Memory B cell (primary cell): ENCODE data around the gene FOLR1.
"Not testable (repeated sequence)": the region's sequence is repeated elsewhere in the genome, so short reads cannot be mapped to it uniquely, and the experiment has no call there.

Experiments
- ATAC-seq: fragments of 150-1000 bp; cut with Tn5 transposase; 2 replicates; pipeline ENCODE4 v1.10.0; 2021; ENCODE audit warnings: low read depth, mild to moderate bottlenecking, moderate library complexity
- DNase-seq, 2 donors: peaks; one replicate each; pipeline ENCODE4 v3.0.0; 2022; ENCODE audit warnings: low spot score in 2 of 2
- H3K27ac Mint-ChIP-seq: one replicate; pipeline ENCODE4 v1.8.0; 2022; ENCODE audit warnings: mild to moderate bottlenecking, moderate library complexity, mixed read lengths
- H3K27me3 Mint-ChIP-seq: one replicate; pipeline ENCODE4 v1.8.0; 2022; ENCODE audit warnings: mixed read lengths
- H3K36me3 Mint-ChIP-seq: one replicate; pipeline ENCODE4 v1.8.0; 2022; ENCODE audit warnings: mild to moderate bottlenecking, mixed read lengths
- H3K4me1 Mint-ChIP-seq: one replicate; pipeline ENCODE4 v1.8.0; 2022; ENCODE audit warnings: mixed read lengths
- H3K4me3 Mint-ChIP-seq: one replicate; pipeline ENCODE4 v1.8.0; 2022; ENCODE audit warnings: mild to moderate bottlenecking, moderate library complexity, mixed read lengths
- H3K9me3 Mint-ChIP-seq: one replicate; pipeline ENCODE4 v1.8.0; 2022; ENCODE audit warnings: mixed read lengths

Gene FOLR1

DNA sequence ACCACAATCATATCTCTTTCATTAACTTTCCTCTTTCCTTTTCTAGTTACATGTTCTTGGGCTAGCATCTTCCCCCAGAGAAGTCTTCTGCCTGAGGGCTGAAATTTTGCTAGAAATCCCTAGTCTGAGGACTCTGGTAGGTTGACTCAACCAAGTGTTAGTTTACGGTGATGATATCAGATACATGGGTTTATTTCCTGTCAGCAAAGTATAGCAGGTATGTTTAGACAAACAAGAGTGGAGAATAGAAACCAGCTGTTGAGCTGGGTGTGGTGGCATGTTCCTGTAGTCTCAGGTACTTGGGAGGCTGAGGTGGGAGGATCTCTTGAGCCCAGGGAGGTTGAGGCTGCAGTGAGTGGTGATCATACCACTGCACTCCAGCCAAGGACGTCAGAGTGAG is 11.2 kb downstream of the FOLR1 start:
- Mint-ChIP-seq H3K36me3 (peaks cover 2% of the 10 kb centered on the region), H3K4me1 (peaks cover 5% of the 10 kb centered on the region), H3K27ac (no peak overlapping the region), H3K4me3 (no peak overlapping the region), H3K9me3 (no peaks in the 10 kb centered on the region), H3K27me3 (peaks cover 2% of the 10 kb centered on the region)
- ATAC-seq (no peak), DNase-seq (no peak)

- Mint-ChIP-seq H3K4me3 (no peak overlapping the region), H3K27ac (no peak overlapping the region), H3K9me3 (peaks cover 8% of the 10 kb centered on the region), H3K27me3 (peaks cover 3% of the 10 kb centered on the region), H3K4me1 (peaks cover 5% of the 10 kb centered on the region), H3K36me3 (peaks cover 8% of the 10 kb centered on the region)
- DNase-seq, result no peak
- ATAC-seq, result no peak
Measured at GRCh38 chr11:72204886-72205285, 12.9 kb downstream of the FOLR1 start.

- not testable (repeated sequence) for H3K27ac Mint-ChIP-seq
Measured at GRCh38 chr11:72206794-72207193, 14.9 kb downstream of the FOLR1 start.

DNA sequence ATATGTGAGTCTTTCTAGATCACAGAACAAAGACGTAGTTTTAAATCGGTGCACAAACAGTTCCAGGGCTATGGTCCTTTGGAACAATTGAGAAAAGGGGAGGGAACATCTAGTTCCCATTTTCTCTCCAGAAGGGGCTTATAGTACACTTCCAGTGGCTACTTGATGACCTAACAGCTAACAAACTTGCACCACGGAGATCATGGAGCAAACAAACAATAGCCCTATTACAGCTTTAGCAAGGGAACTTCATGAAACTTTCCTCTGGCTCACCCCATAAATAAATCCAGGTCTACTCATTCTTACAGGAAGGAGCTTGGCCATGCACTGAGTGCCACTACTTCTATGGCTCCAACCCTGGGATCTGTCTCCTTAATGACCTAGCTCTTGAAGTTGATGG is 16.3 kb downstream of the FOLR1 start:
- no peak overlapping the region for H3K4me3 Mint-ChIP-seq
- ATAC-seq (no peak), DNase-seq (no peak)
- H3K4me1 Mint-ChIP-seq, result peaks cover 5% of the 10 kb centered on the region
- H3K27me3 Mint-ChIP-seq, result peaks cover 5% of the 10 kb centered on the region
- no peak overlapping the region for H3K27ac Mint-ChIP-seq
- peaks cover 10% of the 10 kb centered on the region for H3K36me3 Mint-ChIP-seq
- peaks cover 10% of the 10 kb centered on the region for H3K9me3 Mint-ChIP-seq

More at GRCh38 chr11:72206794-72207193, 14.9 kb downstream of the FOLR1 start:
- not testable (repeated sequence) for ATAC-seq, H3K36me3 Mint-ChIP-seq, H3K4me3 Mint-ChIP-seq, H3K27me3 Mint-ChIP-seq, H3K4me1 Mint-ChIP-seq, DNase-seq, H3K9me3 Mint-ChIP-seq

GRCh38 chr11:72209101-72209500 is 17.2 kb downstream of the FOLR1 start:
- Mint-ChIP-seq H3K36me3 (peaks cover 10% of the 10 kb centered on the region), H3K9me3 (peaks cover 10% of the 10 kb centered on the region), H3K27ac (no peak overlapping the region), H3K4me3 (no peak overlapping the region), H3K4me1 (peaks cover 5% of the 10 kb centered on the region), H3K27me3 (peaks cover 5% of the 10 kb centered on the region)
- ATAC-seq, result no peak
- no peak for DNase-seq

DNA sequence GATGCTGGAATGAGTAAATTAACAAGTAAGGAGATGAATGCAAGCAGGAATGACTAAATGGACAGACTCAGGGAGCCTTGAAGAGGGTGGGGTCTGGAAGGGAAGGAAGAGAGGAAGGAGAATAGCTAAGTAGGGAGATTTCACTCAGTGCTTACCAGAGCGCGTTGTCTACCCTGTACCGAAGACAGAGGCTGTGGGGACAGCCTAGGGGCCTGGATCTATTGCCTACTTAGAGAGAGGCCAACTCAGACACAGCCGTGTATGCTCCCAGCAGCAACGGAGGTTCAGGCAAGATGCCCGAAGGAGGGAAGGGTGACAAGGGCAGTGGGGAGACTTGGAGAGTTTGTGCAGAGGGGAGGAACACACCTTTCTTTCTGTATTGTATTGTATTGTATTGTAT is 24.7 kb downstream of the FOLR1 start, which contains the start of gene FOLR2:
Gene FOLR2, plus strand, starts transcription at position 157 of the 400 bp plus-strand sequence. CDS start 1,791 bp downstream, outside the sequence.
- H3K4me3 Mint-ChIP-seq, result no peak within 1 kb of the TSS
- H3K27me3 Mint-ChIP-seq, result no peaks in the 10 kb centered on the region
- peak in 1 of 2 donors; percentile 9 for DNase-seq
- H3K4me1 Mint-ChIP-seq, result peaks cover 33% of the 10 kb centered on the region
- no peaks in the 10 kb centered on the region for H3K9me3 Mint-ChIP-seq
- no peaks in the 10 kb centered on the region for H3K36me3 Mint-ChIP-seq
- H3K27ac Mint-ChIP-seq, result no peak within 1 kb of the TSS
- ATAC-seq, result no peak

GRCh38 chr11:72217841-72218240 is 25.9 kb downstream of the FOLR1 start:
- H3K4me3 Mint-ChIP-seq, result peak overlapping the region; percentile 55
- H3K4me1 Mint-ChIP-seq, result peaks cover 41% of the 10 kb centered on the region
- no peak overlapping the region for H3K27ac Mint-ChIP-seq

GRCh38 chr11:72218251-72218745 is 26.4 kb downstream of the FOLR1 start:
- Mint-ChIP-seq H3K4me3 (peak overlapping the region; percentile 55), H3K36me3 (no peaks in the 10 kb centered on the region), H3K9me3 (no peaks in the 10 kb centered on the region), H3K27me3 (no peaks in the 10 kb centered on the region), H3K4me1 (peaks cover 41% of the 10 kb centered on the region), H3K27ac (peak overlapping the region; percentile 51)
- DNase-seq, result peak in 1 of 2 donors; percentile 8
- ATAC-seq, result no peak

More at GRCh38 chr11:72217841-72218240, 25.9 kb downstream of the FOLR1 start:
- H3K36me3 Mint-ChIP-seq, result no peaks in the 10 kb centered on the region
- H3K9me3 Mint-ChIP-seq, result no peaks in the 10 kb centered on the region
- H3K27me3 Mint-ChIP-seq, result no peaks in the 10 kb centered on the region
- ATAC-seq, result peak; percentile 41
- peak in 1 of 2 donors; percentile 7 for DNase-seq

DNA sequence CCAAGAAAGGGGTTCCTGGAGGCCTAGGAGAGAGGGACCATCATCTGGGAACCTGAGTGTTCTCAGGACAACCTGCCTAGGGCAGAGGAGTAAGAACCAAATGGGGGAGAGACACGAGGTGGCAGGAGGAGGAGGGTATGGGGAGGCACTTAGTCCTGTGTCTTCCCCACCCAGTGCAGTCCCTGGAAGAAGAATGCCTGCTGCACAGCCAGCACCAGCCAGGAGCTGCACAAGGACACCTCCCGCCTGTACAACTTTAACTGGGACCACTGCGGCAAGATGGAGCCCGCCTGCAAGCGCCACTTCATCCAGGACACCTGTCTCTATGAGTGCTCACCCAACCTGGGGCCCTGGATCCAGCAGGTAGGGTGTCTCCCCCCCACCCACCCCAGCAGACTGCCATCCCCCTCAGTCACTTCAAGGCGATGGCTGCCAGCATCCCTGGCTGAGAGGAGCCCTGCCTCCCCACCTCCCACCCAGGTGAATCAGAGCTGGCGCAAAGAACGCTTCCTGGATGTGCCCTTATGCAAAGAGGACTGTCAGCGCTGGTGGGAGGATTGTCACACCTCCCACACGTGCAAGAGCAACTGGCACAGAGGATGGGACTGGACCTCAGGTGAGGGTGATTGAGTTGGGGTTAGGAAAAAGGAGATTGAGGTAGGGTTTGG is 28.9 kb downstream of the FOLR1 start:
- Mint-ChIP-seq H3K4me3 (peak overlapping the region; percentile 93), H3K9me3 (no peaks in the 10 kb centered on the region), H3K36me3 (no peaks in the 10 kb centered on the region), H3K27ac (peak overlapping the region; percentile 42), H3K27me3 (no peaks in the 10 kb centered on the region), H3K4me1 (peaks cover 50% of the 10 kb centered on the region)
- ATAC-seq (no peak), DNase-seq (no peak)

DNA sequence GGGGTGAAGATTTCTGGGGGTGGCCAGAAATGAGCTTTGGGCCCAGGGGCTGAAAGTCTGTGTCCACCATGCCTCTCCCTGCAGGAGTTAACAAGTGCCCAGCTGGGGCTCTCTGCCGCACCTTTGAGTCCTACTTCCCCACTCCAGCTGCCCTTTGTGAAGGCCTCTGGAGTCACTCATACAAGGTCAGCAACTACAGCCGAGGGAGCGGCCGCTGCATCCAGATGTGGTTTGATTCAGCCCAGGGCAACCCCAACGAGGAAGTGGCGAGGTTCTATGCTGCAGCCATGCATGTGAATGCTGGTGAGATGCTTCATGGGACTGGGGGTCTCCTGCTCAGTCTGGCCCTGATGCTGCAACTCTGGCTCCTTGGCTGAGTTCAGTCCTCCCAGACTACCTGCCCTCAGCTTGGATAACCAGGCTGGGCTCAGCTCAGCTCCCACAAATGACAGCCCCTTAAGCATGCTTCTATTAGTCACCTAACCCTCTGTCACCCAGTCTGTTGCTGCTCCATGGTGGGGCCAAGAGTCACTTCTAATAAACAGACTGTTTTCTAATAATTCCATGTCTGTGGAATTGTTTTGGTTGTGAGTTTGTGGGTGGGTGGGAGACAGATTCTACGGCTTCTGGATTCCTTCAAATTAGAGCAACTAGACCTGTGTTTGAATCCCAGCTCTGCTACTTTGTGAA is 29.6 kb downstream of the FOLR1 start:
- Mint-ChIP-seq H3K9me3 (no peaks in the 10 kb centered on the region), H3K4me1 (peaks cover 49% of the 10 kb centered on the region), H3K36me3 (no peaks in the 10 kb centered on the region), H3K4me3 (peak overlapping the region; percentile 93), H3K27ac (peak overlapping the region; percentile 91), H3K27me3 (no peaks in the 10 kb centered on the region)
- DNase-seq (no peak), ATAC-seq (no peak)

DNA sequence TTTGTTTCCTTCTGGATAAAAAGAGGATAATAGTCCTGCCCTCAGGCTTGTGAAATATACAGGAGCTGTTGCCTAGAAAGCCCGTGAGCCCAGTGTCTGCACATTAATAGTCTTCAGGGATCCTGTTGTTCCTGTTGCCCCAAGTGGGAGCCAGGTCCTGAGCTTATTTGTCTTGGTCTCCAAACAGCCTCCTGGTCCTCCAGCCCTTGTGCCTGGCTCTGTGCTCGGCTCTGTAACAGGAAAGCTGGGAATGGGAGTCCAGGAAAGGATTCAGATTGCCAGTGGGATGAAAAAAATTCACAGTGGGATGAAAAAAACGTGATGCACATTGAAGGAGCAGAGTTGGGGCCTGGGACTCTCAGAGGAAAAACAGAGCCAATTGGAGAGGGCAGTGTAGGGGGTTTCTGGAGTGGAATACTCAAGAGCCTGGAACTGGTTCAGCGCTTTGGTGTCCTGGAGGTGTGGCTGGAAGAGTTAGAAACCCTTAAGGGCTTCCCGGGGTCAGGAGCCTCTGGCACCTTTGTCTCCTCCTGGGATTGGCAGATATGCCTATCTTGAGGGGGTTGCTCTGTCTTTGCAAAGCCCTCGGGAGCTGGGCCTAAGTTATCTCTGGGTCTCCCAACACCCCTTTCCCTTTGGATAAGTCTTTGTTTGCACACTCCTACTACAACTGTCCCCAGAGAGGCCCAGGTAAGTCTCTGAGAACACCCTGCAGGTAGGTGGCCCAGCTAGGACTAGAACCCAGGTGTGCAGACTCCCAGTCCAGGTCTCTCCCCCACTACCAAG is 30.4 kb downstream of the FOLR1 start:
- peak overlapping the region; percentile 93 for H3K4me3 Mint-ChIP-seq
- no peaks in the 10 kb centered on the region for H3K9me3 Mint-ChIP-seq
- DNase-seq (peak in 1 of 2 donors; percentile 6), ATAC-seq (no peak)
- no peaks in the 10 kb centered on the region for H3K27me3 Mint-ChIP-seq
- peak overlapping the region; percentile 91 for H3K27ac Mint-ChIP-seq
- peaks cover 45% of the 10 kb centered on the region for H3K4me1 Mint-ChIP-seq
- H3K36me3 Mint-ChIP-seq, result no peaks in the 10 kb centered on the region

GRCh38 chr11:72222907-72223614 is 31.1 kb downstream of the FOLR1 start:
- Mint-ChIP-seq H3K27me3 (no peaks in the 10 kb centered on the region), H3K4me3 (peak overlapping the region; percentile 93), H3K36me3 (no peaks in the 10 kb centered on the region), H3K9me3 (no peaks in the 10 kb centered on the region), H3K27ac (peak overlapping the region; percentile 91), H3K4me1 (peaks cover 38% of the 10 kb centered on the region)
- peak; percentile 81 to 89 for DNase-seq
- peak; percentile 67 for ATAC-seq
